A673 (cell line): Measurements from ENCODE around the gene GLIPR2. TPM values are rescaled to one million over a fixed set of nuclear protein-coding genes. Genes with fewer than 3 reads are reported as not detected.

Source experiments
- BruUV-seq: library from RNA; stranded (reverse); fragments of 400-500 nt; replicated peaks from 2 replicates; lab custom pipeline; 2021; lab: Mats Ljungman, UMichigan
- CTCF ChIA-PET: fragments of 300-600 bp; sonication (Branson Sonifier 250); formaldehyde crosslinking; loops from one replicate; lab custom pipeline; 2022; ENCODE audit warnings: antibody characterized with exemption; lab: Charles Lee
- POLR2A ChIA-PET: fragments of 300-600 bp; sonication (Branson Sonifier 250); formaldehyde crosslinking; loops from one replicate; lab custom pipeline; 2022; ENCODE audit warnings: antibody characterized with exemption; ENCODE audit not compliant: low non-redundant PET; lab: Charles Lee
- DNase-seq: peaks from one replicate; pipeline ENCODE4 v3.0.0-alpha.2; 2015; ENCODE audit warnings: low spot score
- H3K27ac ChIP-seq: fragments of 200-600 bp; sonication (generic); 2 replicates; pipeline ENCODE4 v1.5.1; 2016; ENCODE audit warnings: mixed run types, low read depth, mild to moderate bottlenecking, mixed read lengths, antibody characterized with exemption, low read length; ENCODE audit not compliant: poor library complexity, severe bottlenecking
- H3K27me3 ChIP-seq: fragments of 200-600 bp; sonication (generic); replicated peaks from 2 replicates; pipeline ENCODE4 v1.6.1; 2017; ENCODE audit warnings: mixed run types, low read depth, mild to moderate bottlenecking, mixed read lengths, antibody characterized with exemption, low read length; ENCODE audit not compliant: insufficient read depth, poor library complexity
- H3K36me3 ChIP-seq: fragments of 200-600 bp; sonication (generic); 2 replicates; pipeline ENCODE4 v1.6.1; 2016; ENCODE audit warnings: mixed run types, mild to moderate bottlenecking, mixed read lengths, antibody characterized with exemption, low read length; ENCODE audit not compliant: insufficient read depth, poor library complexity, severe bottlenecking
- H3K4me1 ChIP-seq: fragments of 200-600 bp; sonication (generic); 2 replicates; pipeline ENCODE4 v1.6.1; 2017; ENCODE audit warnings: mixed run types, mild to moderate bottlenecking, mixed read lengths, antibody characterized with exemption, low read length; ENCODE audit not compliant: insufficient read depth, poor library complexity, severe bottlenecking
- H3K4me3 ChIP-seq: fragments of 200-600 bp; sonication (generic); 2 replicates; pipeline ENCODE4 v1.5.1; 2016; ENCODE audit warnings: low read depth, mixed run types, mild to moderate bottlenecking, mixed read lengths, low read length; ENCODE audit not compliant: poor library complexity, severe bottlenecking
- H3K9me3 ChIP-seq: fragments of 200-600 bp; sonication (generic); 2 replicates; pipeline ENCODE4 v1.6.1; 2016; ENCODE audit warnings: mixed run types, low read depth, mild to moderate bottlenecking, mixed read lengths, antibody characterized with exemption, low read length; ENCODE audit not compliant: poor library complexity, severe bottlenecking
- EZH2 ChIP-seq: fragments of 200-600 bp; sonication (generic); IDR thresholded peaks from 2 replicates; pipeline ENCODE4 v1.6.1; 2017; ENCODE audit warnings: borderline replicate concordance, low read depth, mild to moderate bottlenecking, mixed read lengths, antibody characterized with exemption, low read length; ENCODE audit not compliant: poor library complexity, severe bottlenecking
- intact Hi-C: fragments of 100-400 bp; cut with micrococcal nuclease; formaldehyde crosslinking; loops from one replicate; pipeline ENCODE4 v1.10.0; 2022; ENCODE audit not compliant: unreplicated experiment
- total RNA-seq: library from RNA; stranded (reverse); gene quantifications from 2 replicates; pipeline ENCODE4 v1.2.3, GENCODE V29; 2021
- TF ChIP-seq, protein P1 (sequence below): fragments of 300-800, 200-600 bp; sonication (generic); conservative IDR thresholded peaks from 2 replicates; pipeline ENCODE4 v1.5.1; 2017; ENCODE audit warnings: low read depth, mild to moderate bottlenecking, antibody characterized with exemption, low read length, moderate library complexity, mixed read lengths

The GLIPR2 gene
- total RNA-seq, 1 experiment from 2014 or later: 5.0 TPM

DNA sequence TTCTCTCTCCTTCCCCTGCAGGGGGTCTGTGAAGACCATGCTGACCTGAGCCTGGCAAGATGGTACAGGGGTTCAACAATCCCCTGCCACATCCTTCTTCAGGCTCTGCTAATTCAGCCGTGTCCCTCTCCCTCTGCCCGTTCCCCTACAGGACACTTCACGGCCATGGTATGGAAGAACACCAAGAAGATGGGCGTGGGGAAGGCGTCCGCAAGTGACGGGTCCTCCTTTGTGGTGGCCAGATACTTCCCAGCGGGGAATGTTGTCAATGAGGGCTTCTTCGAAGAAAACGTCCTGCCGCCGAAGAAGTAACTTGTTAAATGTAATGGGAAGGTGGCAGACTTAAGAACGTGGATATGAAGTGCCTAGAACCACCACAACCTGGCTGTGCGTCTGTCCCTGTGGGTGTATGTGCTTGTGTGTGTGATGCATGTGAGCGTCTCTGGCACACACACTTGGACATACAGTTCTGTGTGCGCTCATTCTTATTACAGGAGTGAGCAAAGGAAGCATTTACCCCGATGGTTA, 25.7 kb downstream of the GLIPR2 start:
- Histone ChIP-seq H3K27me3 (no peaks in the 10 kb centered on the region), H3K4me1 (peaks cover 6% of the 10 kb centered on the region), H3K36me3 (no peaks in the 10 kb centered on the region), H3K27ac (no peak overlapping the region), H3K4me3 (no peak overlapping the region), H3K9me3 (no peaks in the 10 kb centered on the region)
- BruUV-seq: no TSS peak
- no peak for TF ChIP-seq EZH2
- TF ChIP-seq, protein P1, sequence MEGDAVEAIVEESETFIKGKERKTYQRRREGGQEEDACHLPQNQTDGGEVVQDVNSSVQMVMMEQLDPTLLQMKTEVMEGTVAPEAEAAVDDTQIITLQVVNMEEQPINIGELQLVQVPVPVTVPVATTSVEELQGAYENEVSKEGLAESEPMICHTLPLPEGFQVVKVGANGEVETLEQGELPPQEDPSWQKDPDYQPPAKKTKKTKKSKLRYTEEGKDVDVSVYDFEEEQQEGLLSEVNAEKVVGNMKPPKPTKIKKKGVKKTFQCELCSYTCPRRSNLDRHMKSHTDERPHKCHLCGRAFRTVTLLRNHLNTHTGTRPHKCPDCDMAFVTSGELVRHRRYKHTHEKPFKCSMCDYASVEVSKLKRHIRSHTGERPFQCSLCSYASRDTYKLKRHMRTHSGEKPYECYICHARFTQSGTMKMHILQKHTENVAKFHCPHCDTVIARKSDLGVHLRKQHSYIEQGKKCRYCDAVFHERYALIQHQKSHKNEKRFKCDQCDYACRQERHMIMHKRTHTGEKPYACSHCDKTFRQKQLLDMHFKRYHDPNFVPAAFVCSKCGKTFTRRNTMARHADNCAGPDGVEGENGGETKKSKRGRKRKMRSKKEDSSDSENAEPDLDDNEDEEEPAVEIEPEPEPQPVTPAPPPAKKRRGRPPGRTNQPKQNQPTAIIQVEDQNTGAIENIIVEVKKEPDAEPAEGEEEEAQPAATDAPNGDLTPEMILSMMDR: no peak
- intact Hi-C loops: no loop called here
- no peak for DNase-seq
- POLR2A ChIA-PET: no interaction called here
- CTCF ChIA-PET: no interaction called here

DNA sequence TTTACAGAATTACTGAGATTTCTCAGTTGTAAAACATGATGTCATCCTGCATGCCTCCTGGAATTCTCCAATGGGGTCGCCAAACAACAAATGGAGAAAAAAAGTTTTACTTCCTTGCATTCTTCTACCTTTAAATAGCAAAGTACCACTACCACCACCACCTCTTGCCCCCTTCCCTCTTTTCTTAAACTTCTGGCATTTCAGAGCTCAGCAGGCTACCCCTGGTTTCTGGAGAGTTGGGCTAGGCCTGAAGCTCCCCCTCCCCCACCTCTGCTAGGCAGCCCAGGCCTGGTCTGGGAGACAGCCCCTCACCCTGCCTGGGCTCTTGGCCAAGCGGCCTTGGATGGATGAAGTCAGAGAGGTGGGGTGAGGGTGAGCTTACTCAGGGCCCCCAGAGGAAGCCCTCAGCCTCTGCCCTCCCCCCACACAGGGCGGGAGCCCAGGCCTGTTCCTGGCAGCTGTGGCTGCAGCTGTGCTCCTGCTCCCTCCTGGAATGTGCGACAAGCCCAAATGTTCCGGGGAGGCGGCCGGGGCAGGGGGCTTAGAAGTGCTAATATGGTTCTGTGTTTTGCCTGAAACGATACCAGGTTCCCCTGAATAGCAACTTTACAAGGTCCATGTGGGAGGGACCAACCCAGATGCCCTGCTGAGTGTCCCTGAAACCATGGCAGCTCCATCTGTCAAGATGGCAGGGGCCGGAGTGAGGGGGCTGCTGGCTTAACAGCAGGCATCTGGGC, 26.7 kb downstream of the GLIPR2 start:
- intact Hi-C loops: no loop called here
- no peaks in the 10 kb centered on the region for H3K9me3 ChIP-seq
- peak overlapping the region; percentile 52 for H3K27ac ChIP-seq
- BruUV-seq: no TSS peak
- peaks cover 6% of the 10 kb centered on the region for H3K4me1 ChIP-seq
- TF ChIP-seq, protein P1: no peak
- no peak for TF ChIP-seq EZH2
- no peak for DNase-seq
- POLR2A ChIA-PET: no interaction called here
- CTCF ChIA-PET: no interaction called here
- no peak overlapping the region for H3K4me3 ChIP-seq
- H3K36me3 ChIP-seq: no peaks in the 10 kb centered on the region
- no peaks in the 10 kb centered on the region for H3K27me3 ChIP-seq

DNA sequence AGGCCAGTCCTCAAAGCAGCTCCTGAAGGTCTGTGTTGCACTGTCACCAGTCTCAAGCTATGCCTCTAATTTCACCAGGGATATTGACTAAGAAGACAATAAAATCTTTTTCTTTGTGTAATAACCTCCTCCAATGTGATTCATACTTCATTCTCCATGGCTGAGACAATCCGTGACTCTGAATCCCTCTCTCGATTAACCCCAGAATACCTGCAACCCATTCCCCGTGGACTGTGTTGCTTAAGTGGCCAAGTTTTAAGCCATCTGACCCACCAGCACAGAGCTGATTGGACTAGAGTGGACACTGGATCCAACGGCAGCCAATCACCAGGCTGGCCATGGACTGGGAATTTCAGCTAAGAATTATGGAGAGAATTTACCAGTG, 27.2 kb downstream of the GLIPR2 start:
- no peak for TF ChIP-seq EZH2
- TF ChIP-seq, protein P1: no peak
- H3K4me3 ChIP-seq: no peak overlapping the region
- DNase-seq: no peak
- H3K4me1 ChIP-seq: peaks cover 6% of the 10 kb centered on the region
- H3K9me3 ChIP-seq: no peaks in the 10 kb centered on the region
- ChIA-PET CTCF (interaction anchor here (1.1 kb wide), 1 partner anchor 9 kb away, joined by 6 read pairs; no protein-coding TSS in a partner anchor), POLR2A (no interaction called here)
- H3K27me3 ChIP-seq: no peaks in the 10 kb centered on the region
- no peaks in the 10 kb centered on the region for H3K36me3 ChIP-seq
- intact Hi-C loops: no loop called here
- no peak overlapping the region for H3K27ac ChIP-seq
- no TSS peak for BruUV-seq
